Body of pancreas (tissue), 4 donors: Measurements from ENCODE around the gene SLC66A1. TPM values are rescaled to one million over a fixed set of nuclear protein-coding genes. Genes with fewer than 3 reads are reported as not detected.

Experiments
- ATAC-seq: fragments of 150-250 bp; one replicate; pipeline ENCODE4 v1.9.1; 2016
- DNase-seq, 4 donors: peaks; one replicate each; pipeline ENCODE4 v3.0.0-alpha.2; 2019
- H3K27ac ChIP-seq, 4 donors: fragments of 200-600 bp; sonication (generic); 1 replicate in 3 of 4; 2 replicates in 1 of 4; pipeline versions ENCODE4 v1.5.1 to v1.6.1; 2016 to 2019; ENCODE audit warnings: mild to moderate bottlenecking in 1 of 4, mixed read lengths in 1 of 4, moderate library complexity in 1 of 4
- H3K27me3 ChIP-seq, 2 donors: fragments of 200-600 bp; sonication (generic); one replicate each; pipeline ENCODE4 v1.6.0; 2016; ENCODE audit warnings: mild to moderate bottlenecking in 1 of 2
- H3K36me3 ChIP-seq, 2 donors: fragments of 200-600 bp; sonication (generic); replicated peaks in 1 of 2; 2 replicates each; pipeline ENCODE4 v1.5.1; 2016; ENCODE audit warnings: low read depth in 2 of 2; ENCODE audit not compliant: insufficient read depth in 1 of 2
- H3K4me1 ChIP-seq: fragments of 200-600 bp; sonication (generic); one replicate; pipeline ENCODE4 v1.6.0; 2016
- H3K4me3 ChIP-seq, 2 donors: fragments of 200-600 bp; sonication (generic); 1 replicate in 1 of 2; 2 replicates in 1 of 2; pipeline ENCODE4 v1.5.1; 2016 to 2019
- H3K9me3 ChIP-seq, 3 donors: fragments of 200-600 bp; sonication (generic); 1 replicate in 2 of 3; 2 replicates in 1 of 3; pipeline ENCODE4 v1.5.1; 2016
- POLR2A ChIP-seq, 3 donors: fragments of 450-650 bp; IDR thresholded peaks; one replicate each; pipeline ENCODE4 v1.6.1; 2016; ENCODE audit warnings: antibody characterized with exemption in 3 of 3, mild to moderate bottlenecking in 2 of 3
- WGBS, 2 donors: methylation state at CpG; one replicate each; pipeline ENCODE4 v1.1.5; 2017; 5-methylcytosine and 5-hydroxymethylcytosine counted together
- intact Hi-C: fragments of 100-400 bp; cut with DNase I; formaldehyde crosslinking; loops from one replicate; pipeline ENCODE4 v1.15.1; 2023
- total RNA-seq, 2 donors: library from RNA; depleted of rRNA; stranded (reverse); fragments of >200 nt; gene quantifications; one replicate each; pipeline ENCODE4 v1.1.0, GENCODE V29; 2016
- TF ChIP-seq, protein P1 (sequence below), 7 experiments: fragments of 450-650 bp in 4 of 7; fragments of 200-600 bp in 3 of 7; sonication (generic) in 3 of 7; IDR thresholded peaks; one replicate each; pipeline ENCODE4 v1.5.1; 2016 to 2019; ENCODE audit warnings: antibody characterized with exemption in 7 of 7

Gene SLC66A1
- total RNA-seq, 2 donors from 2014 or later: 9.6 to 23.4 TPM

DNA sequence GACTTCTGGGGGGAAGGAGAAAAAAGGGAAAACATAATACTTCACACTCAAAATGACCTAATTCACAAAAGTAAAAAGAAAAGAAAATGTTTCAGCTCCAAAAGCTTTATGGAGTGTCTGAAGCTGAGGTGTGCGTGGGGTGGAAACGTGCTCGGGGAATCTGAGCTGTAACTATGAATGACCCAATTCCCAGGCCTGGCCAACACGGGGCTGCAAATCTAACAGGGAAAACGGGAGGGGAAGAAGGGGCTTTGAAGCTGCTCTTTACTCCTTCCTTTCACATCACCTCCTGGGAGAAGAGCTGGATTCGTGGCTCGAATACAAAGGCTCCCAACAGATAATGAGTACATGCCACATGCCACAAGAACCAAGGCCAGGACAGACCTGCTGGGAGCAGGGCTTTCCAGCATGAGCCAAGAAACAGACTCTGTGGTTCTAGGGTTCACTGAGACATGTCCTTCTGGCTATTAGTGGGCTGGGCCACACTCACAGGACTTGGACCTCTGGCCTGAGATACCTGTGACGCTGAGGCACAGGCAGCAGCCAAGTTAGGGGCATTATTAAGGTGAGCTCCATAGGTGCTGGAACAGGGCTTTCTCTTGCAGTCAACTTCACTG, 51.5 kb downstream of the SLC66A1 start:
- intact Hi-C loops: no loop called here
- no peak for TF ChIP-seq POLR2A (IDR thresholded peaks at IDR 0.05)
- TF ChIP-seq, protein P1, sequence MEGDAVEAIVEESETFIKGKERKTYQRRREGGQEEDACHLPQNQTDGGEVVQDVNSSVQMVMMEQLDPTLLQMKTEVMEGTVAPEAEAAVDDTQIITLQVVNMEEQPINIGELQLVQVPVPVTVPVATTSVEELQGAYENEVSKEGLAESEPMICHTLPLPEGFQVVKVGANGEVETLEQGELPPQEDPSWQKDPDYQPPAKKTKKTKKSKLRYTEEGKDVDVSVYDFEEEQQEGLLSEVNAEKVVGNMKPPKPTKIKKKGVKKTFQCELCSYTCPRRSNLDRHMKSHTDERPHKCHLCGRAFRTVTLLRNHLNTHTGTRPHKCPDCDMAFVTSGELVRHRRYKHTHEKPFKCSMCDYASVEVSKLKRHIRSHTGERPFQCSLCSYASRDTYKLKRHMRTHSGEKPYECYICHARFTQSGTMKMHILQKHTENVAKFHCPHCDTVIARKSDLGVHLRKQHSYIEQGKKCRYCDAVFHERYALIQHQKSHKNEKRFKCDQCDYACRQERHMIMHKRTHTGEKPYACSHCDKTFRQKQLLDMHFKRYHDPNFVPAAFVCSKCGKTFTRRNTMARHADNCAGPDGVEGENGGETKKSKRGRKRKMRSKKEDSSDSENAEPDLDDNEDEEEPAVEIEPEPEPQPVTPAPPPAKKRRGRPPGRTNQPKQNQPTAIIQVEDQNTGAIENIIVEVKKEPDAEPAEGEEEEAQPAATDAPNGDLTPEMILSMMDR (IDR thresholded peaks at IDR 0.05): no peak
- ATAC-seq (no peak), DNase-seq (no peak)
- H3K27ac ChIP-seq: no peak overlapping the region
- no peaks in the 10 kb centered on the region for H3K27me3 ChIP-seq
- H3K9me3 ChIP-seq: no peaks in the 10 kb centered on the region
- WGBS, 2 donors: 75 to 89% methylated on average over 8 of the region's 8 CpGs
- no peak overlapping the region for H3K4me3 ChIP-seq
- no peaks in the 10 kb centered on the region for H3K36me3 ChIP-seq
- H3K4me1 ChIP-seq: no peaks in the 10 kb centered on the region

DNA sequence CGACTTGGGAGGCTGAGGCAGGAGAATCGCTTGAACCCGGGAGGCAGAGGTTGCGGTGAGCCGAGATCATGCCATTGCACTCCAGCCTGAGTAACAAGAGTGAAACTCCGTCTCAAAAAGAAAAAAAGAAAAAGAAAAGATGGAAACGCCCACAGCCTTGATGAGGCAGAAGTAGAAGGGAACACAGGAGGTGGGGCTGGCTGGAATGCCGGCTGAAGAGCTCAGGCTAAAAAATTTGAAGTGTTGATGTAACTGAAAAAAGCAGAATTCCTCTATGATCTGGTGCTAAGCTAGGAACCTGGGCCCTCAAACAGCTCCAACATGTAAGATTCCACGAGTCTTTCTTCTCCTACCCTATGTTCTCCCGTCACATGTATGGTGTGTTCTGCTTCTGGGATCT, 53.6 kb downstream of the SLC66A1 start:
- Histone ChIP-seq H3K9me3 (no peaks in the 10 kb centered on the region), H3K27ac (no peak overlapping the region), H3K4me1 (no peaks in the 10 kb centered on the region), H3K27me3 (no peaks in the 10 kb centered on the region), H3K36me3 (no peaks in the 10 kb centered on the region), H3K4me3 (no peak overlapping the region)
- WGBS, 2 donors: 91 to 94% methylated on average over 10 of the region's 10 CpGs
- TF ChIP-seq, protein P1 (IDR thresholded peaks at IDR 0.05): no peak
- no peak for TF ChIP-seq POLR2A (IDR thresholded peaks at IDR 0.05)
- DNase-seq (no peak), ATAC-seq (no peak)
- intact Hi-C loops: no loop called here

DNA sequence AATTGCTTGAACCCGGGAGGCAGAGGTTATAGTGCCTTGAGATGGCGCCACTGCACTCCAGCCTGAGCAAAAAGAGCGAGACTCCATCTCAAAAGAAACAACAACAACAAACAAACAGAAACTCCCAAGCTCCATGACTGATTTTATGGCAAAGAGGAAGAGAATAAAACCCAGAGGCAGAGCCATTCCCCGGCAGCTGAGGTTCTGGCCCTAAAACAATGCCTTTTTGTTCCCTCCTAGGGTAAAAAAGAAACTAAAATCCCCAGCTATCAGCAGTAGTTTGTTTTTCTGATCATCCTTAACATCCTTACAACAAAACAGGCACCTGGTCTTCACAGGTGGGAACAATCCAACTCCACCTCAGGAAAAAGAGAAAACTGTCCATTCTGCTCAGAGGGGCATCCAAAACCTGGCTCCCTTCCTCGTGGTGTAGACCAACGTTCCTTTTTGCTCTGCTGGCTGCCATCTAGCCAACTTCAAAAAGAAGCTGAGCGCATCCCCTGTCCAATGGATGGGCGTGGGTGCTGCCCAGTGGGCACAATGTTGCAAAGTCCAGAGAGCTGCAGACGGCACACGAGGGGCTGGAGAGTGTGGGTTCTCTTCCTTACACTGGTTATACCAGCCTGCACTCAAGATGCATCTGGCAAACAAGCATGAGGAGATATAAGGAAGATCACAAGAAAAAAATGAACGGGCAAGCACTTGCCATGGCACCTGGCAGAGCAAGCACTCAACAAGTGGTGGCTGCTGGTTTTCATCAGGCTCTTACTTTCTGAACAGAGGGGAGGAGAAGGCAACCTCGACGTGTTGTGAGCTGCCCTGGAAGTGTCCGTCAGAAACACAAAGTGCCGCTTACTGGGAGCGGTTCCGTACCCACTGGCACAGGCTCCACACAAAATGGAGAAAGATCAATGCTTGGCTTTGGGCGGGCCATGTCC, 54.7 kb downstream of the SLC66A1 start:
- H3K9me3 ChIP-seq: no peaks in the 10 kb centered on the region
- DNase-seq (no peak), ATAC-seq (peak; percentile 9)
- no peaks in the 10 kb centered on the region for H3K27me3 ChIP-seq
- H3K4me1 ChIP-seq: no peaks in the 10 kb centered on the region
- H3K27ac ChIP-seq: peak overlapping the region in 2 of 4 donors; percentile 56 to 57
- no peaks in the 10 kb centered on the region for H3K36me3 ChIP-seq
- no peak for TF ChIP-seq POLR2A (IDR thresholded peaks at IDR 0.05)
- TF ChIP-seq, protein P1 (IDR thresholded peaks at IDR 0.05): no peak
- WGBS, 2 donors: 81 to 90% methylated on average over 18 of the region's 18 CpGs
- no peak overlapping the region for H3K4me3 ChIP-seq
- intact Hi-C loops: no loop called here

DNA sequence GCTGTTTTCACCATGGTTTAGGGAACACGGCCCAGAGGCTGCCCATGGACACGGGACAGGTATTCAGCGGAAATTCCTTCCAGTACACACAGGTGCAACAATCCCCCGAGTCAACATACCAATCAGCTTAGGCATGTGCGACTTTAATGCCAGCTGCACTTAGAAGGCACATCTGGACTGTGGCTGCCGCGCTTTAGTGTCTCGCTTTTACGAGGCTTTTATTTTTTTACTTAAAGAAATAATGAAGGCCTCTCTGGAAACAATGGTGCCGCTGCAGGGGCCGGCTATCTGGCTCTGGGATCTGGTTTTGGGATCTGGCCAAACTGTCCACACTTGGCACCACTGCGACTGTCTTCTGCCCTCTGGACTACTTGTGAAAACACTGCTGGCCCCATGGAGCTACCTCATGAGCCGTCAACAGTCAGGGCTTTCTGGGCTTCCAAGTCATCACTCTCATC, 55.5 kb downstream of the SLC66A1 start:
- H3K4me3 ChIP-seq: no peak overlapping the region

More for the DNA sequence above, 55.5 kb downstream of the SLC66A1 start:
- Histone ChIP-seq H3K4me1 (no peaks in the 10 kb centered on the region), H3K9me3 (no peaks in the 10 kb centered on the region), H3K27me3 (no peaks in the 10 kb centered on the region), H3K27ac (no peak overlapping the region), H3K36me3 (no peaks in the 10 kb centered on the region)
- intact Hi-C loops: no loop called here
- TF ChIP-seq, protein P1 (IDR thresholded peaks at IDR 0.05): no peak
- no peak for TF ChIP-seq POLR2A (IDR thresholded peaks at IDR 0.05)
- peak; percentile 12 for ATAC-seq
- DNase-seq: peak in 1 of 4 donors; percentile 36
- 64 to 73% methylated on average over 10 to 13 of the region's 13 CpGs for WGBS, 2 donors
